PC-3 (cell line): Measurements from ENCODE around the gene DHRS1.

Source experiments
- EZH2phosphoT487 ChIP-seq: fragments of 300-600 bp; sonication (generic); IDR thresholded peaks from 2 replicates; pipeline ENCODE4 v1.6.1; 2018; ENCODE audit warnings: mild to moderate bottlenecking, antibody characterized with exemption, low read length, borderline replicate concordance
- TF ChIP-seq, protein P1 (sequence below): fragments of 300-600 bp; sonication (generic); conservative IDR thresholded peaks from 2 replicates; pipeline ENCODE4 v1.5.1; 2017; ENCODE audit warnings: antibody characterized with exemption, low read depth, mild to moderate bottlenecking, low read length

DNA sequence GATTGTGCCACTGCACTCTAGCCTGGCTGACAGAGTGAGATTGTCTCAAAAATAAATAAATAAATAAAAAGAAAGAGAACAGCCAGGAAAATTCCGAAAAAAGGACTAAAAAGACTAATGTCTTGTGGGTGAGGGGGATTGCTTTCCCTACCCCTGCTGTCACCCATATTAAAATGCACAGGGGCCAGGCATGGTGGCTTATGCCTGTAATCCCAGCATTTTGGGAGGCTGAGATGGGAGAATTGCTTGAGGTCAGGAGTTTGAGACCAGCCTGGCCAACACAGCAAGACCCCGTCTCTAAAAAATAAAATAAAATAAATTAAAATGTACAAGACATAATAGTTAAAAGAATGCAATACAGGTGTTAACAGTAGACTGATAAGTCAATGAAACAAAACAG, 6.1 kb downstream of the DHRS1 start:
- TF ChIP-seq, protein P1, sequence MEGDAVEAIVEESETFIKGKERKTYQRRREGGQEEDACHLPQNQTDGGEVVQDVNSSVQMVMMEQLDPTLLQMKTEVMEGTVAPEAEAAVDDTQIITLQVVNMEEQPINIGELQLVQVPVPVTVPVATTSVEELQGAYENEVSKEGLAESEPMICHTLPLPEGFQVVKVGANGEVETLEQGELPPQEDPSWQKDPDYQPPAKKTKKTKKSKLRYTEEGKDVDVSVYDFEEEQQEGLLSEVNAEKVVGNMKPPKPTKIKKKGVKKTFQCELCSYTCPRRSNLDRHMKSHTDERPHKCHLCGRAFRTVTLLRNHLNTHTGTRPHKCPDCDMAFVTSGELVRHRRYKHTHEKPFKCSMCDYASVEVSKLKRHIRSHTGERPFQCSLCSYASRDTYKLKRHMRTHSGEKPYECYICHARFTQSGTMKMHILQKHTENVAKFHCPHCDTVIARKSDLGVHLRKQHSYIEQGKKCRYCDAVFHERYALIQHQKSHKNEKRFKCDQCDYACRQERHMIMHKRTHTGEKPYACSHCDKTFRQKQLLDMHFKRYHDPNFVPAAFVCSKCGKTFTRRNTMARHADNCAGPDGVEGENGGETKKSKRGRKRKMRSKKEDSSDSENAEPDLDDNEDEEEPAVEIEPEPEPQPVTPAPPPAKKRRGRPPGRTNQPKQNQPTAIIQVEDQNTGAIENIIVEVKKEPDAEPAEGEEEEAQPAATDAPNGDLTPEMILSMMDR = no peak
- TF ChIP-seq EZH2phosphoT487 = no peak
